Non-pigmented ciliary epithelial cell (primary cell): ENCODE results near the gene NEK11.

ENCODE experiments used
- DNase-seq: peaks from one replicate; pipeline ENCODE4 v3.0.0-alpha.2; 2010; ENCODE audit warnings: low read depth

The NEK11 gene

DNA sequence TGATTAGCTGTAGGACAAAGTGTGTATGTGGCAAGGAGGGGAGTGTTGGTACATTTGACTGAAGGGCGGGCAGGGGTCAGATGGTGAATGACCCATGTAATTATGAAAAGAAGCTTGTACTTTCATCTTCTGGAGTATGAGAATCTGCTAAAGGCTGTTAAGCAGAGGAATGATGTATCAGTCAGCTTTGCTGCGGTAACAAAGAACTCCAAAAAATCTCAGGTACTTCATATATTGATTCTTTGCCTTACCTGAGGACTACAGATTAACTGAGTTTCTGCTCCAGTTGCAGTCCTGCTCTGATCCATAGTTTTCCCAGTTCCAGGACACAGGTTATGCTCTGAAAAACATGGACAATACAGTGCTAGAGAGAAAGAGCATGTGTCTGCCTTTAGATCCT is 115.1 kb downstream of the NEK11 start:
- no peak for DNase-seq

- no peak for DNase-seq
These were observed 115.9 kb downstream of the NEK11 start for GRCh38 chr3:131142580-131142979.

GRCh38 chr3:131143802-131144201 is 117.1 kb downstream of the NEK11 start:
- no peak for DNase-seq

DNA sequence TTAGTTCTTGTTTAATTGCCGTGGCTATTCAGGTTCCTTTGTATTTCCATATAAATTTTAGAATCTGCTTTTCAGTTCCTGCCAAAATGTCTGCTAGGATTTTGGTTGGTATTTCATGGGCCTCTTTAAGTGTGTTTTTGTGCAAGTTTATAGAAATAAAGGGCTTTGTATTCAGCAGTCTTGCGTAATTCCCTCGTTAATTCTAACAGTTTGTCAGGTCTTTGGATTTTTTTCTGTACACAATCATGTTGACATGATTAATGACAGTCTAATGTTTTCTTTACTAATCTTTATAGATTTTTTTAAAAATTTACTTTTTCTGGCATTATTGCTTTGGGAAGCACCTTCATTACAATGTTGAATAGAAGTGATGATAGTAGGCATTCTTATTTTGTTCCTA is 120.9 kb downstream of the NEK11 start:
- no peak for DNase-seq

- no peak for DNase-seq
These were observed 131.8 kb downstream of the NEK11 start for GRCh38 chr3:131158434-131158833.

- DNase-seq = no peak
These were observed 135.8 kb downstream of the NEK11 start for GRCh38 chr3:131162516-131162915.

DNA sequence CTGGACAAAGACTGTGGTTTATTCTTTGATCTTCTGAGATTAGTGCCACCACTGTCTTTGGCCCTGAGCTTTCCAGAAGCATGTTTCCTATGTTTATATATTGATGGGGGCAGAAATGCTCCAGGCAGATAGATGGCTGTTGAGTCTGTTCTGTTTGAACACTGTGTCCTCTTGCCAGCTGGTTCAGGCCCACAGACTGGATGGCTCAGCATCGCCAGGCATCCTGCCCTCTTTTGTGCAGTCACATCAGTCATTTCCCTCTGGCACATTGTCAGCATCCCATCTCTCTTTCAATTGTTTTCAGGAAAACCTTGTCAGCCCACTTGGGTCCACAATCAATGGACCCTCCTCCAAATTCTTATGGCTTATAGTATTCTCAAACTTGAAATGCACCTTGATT is 141.2 kb downstream of the NEK11 start:
- no peak for DNase-seq

DNA sequence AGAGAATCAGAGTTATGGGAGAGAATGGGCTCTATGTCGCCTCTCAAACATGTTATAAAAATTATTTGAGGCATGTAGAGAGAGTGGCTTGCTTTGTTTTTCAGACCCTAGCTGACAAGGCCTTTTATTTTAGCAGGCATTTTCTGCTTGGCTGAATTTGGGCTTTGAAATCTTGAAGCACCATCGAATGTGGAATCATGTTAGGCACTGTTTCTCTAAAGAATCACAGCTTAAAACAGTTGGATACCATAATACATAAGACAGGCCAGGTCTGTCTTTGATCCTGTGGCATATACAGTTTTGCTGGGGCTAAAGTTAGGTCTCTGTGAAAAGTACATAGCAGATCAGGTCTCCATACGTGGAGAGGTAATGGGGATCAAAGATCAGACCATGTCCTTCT is 142.7 kb downstream of the NEK11 start:
- DNase-seq = no peak

- no peak for DNase-seq
These were observed 146.0 kb downstream of the NEK11 start for GRCh38 chr3:131172502-131173200.

GRCh38 chr3:131174752-131175151 is 148.1 kb downstream of the NEK11 start:
- no peak for DNase-seq

GRCh38 chr3:131178710-131179375 is 152.2 kb downstream of the NEK11 start:
- DNase-seq = no peak

DNA sequence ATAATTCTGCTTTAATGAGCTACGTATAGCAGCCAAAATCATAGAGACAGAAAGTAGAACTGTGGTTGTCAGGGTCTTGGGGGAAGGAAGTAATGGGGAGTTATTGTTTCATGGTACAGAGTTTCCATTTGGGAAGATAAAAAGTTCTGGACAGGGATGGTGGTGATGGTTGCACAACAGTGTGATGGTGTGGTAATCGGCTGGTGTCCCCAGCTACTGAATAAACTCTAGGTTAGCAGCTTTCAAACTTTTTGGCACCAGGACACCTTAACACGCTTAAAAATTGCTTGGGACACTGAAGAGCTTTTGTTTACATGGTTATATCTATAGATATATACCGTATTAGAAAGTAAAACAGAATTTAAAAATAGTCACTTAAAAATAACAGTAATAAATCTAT is 166.0 kb downstream of the NEK11 start:
- DNase-seq = no peak

- DNase-seq = no peak
These were observed 167.1 kb downstream of the NEK11 start for GRCh38 chr3:131193641-131194238.

DNA sequence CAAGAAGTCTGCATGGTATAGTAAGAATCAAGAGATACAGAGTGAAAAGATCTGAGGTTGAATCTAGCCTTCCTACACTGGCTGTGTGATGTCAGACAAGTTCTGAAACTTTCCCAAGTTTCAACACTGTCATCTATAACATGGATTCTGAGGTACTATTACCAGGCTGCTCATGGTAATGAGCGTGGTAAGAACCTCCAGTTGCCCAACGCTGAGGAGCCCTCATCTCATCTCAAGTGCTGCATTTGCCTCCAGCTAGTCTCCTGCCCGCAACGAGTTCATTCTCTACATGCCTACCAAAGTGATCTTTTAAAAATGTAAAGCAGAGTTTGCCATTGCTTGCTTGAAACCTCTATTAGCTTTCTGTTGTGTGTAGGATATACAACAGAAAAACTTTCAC is 168.1 kb downstream of the NEK11 start:
- no peak for DNase-seq

- DNase-seq = no peak
These were observed 174.0 kb downstream of the NEK11 start for GRCh38 chr3:131200636-131201199.

GRCh38 chr3:131216330-131216729 is 189.7 kb downstream of the NEK11 start:
- DNase-seq = no peak

DNA sequence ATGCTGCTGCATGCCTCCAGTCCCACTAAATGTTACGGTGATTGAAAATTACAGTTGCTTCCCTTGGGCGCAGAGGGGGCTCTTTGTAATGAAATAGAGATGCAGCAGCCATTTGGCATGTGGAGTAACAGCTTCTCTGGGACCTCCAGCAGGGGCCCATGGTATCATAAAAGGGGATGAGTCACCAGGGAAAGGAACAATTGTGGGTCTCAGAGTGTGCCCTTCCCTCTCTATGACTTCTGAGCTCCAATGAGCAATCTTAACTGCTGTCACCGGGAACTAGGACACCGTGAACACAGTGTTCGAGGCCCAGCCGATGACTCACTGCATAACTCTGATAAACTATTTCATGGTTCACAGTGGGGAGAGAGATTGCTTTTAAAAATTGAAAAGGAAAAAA is 190.1 kb downstream of the NEK11 start:
- DNase-seq = peak; percentile 84

GRCh38 chr3:131217296-131217741 is 190.6 kb downstream of the NEK11 start:
- peak; percentile 48 for DNase-seq

DNA sequence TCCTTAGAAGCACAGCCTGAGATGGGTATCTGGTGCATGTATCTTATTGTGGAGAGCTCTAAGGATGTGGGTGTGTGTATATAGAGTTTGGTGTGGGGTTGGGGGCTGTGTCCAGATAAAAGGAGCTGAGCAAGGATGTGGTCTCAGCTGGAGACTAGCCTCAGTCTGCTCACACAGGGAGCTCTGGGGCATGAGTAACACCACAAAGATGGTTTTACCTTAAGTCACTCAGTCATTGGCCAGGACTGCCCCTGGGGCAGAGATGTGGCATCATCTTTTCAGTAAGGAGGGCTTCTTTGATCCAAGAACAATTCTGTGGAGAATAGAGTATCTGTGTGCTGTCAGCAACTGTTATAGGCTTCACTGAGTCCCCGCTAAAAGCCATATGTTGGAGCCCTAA is 191.5 kb downstream of the NEK11 start:
- peak; percentile 93 for DNase-seq

DNA sequence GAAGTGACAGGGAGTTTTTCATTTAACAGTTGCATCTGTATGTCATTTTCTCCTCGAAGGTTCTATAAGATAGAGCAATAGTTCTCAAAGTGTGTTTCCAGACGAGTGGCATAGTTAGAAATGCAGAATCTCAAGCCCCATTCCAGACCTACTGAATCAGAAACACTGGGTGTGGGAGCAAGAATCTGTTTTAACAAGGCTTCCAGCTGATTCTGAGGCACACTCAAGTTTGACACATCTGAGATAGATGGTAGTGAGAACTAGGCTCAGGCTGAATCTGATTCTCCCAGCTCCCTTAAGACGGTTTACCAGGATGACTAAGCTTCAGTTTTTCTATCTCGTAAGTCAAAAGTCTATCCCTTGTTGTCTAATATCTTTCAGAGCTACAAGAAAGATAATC is 195.1 kb downstream of the NEK11 start:
- peak; percentile 93 for DNase-seq

DNA sequence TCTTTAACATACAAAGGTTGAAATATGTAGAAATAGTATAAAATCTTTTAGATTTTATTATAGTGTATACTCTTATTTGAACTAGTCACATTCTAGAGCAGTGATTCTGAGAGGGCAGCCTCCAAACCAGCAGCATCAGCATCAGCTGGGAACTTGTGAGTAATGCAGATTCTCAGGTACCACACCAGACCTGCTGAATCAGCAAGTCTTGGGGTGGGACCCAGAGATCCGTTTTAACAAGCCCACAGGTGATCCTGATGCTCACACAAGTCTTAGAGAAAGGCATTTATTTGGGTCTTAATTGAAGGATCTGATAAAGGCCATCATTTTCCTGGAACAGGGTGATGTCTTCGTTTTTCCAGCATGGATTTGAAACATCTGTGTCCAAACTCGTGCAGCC is 195.9 kb downstream of the NEK11 start:
- no peak for DNase-seq

GRCh38 chr3:131223373-131224289 is 197.0 kb downstream of the NEK11 start:
- peak; percentile 65 for DNase-seq
